ENCODE data around the gene MRPL40. TPM values are rescaled to one million over a fixed set of nuclear protein-coding genes. Genes with fewer than 3 reads are reported as not detected.
"Not testable (repeated sequence)": the region's sequence is repeated elsewhere in the genome, so short reads cannot be mapped to it uniquely, and the experiment has no call there.

The MRPL40 gene
- total RNA-seq, 1 donor from 2014 or later: 23.3 TPM

DNA sequence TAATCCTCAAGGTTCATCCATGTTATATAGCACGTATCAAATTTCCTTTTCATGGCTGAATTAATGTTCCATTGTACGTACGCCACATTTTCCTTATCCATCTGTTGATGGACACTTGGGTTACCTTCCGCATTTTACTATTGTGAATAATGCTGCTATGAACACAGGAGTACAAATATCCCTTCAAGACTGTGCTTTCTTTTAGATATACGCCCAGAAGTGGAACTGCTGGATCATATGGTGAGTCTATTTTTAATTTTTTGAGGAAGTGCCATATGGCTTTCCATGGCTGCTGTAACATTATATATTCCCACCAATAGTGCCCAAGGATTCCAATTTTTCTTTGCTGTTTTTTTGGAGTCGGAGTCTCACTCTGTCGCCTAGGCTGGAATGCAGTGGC lies 6.0 kb downstream of the MRPL40 start:
- H3K27ac ChIP-seq: no peak overlapping the region

DNA sequence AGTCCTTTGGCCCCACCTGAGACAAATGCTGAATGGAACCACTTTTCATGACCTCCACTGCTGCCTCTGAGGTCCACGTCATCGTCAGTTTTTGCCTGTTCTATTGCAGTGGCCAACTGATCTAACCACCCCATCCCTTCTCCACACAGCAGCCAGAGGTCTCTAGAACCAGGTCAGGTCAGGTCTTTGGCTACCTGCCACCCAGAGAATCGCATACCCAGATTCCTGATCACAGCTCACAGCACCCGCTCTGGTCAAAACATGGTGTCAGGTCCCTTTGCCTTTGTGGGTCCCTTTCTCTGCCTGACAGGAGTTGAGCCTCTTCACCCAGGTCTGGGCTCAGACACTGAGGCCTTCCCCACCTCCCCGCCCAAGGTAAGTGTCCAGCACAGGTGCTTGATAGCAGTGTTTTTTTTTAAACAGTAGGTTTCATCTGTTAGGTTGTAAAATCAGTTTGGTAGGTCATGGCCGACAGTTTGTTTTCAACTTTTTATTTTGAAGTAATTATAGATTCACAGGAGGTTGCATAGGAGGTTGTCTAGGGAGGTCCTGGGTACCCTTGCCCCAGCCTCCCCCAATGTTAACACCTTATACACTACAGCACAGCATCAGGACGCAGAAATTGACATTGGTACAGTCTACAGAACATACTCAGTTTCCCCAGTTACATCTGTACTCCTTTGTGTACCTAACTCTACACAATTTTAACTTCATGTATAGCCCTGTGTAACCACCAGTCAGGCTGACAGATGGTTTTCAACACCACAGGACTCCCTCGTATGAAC lies 8.3 kb downstream of the MRPL40 start:
- peaks cover 0 to 28% of the 10 kb centered on the region in 2 donors for H3K36me3 ChIP-seq

More for the DNA sequence above, 6.0 kb downstream of the MRPL40 start:
- Histone ChIP-seq H3K4me1 (peaks cover 2% of the 10 kb centered on the region), H3K9me3 (no peaks in the 10 kb centered on the region), H3K27me3 (no peaks in the 10 kb centered on the region), H3K36me3 (peaks cover 0 to 31% of the 10 kb centered on the region in 2 donors), H3K4me3 (no peak overlapping the region)
- DNase-seq (ENCODE audit: extremely low spot score in 2 of 2): no peak
- intact Hi-C loops (cut with DNase I): no loop called here
- TF ChIP-seq, protein P1, sequence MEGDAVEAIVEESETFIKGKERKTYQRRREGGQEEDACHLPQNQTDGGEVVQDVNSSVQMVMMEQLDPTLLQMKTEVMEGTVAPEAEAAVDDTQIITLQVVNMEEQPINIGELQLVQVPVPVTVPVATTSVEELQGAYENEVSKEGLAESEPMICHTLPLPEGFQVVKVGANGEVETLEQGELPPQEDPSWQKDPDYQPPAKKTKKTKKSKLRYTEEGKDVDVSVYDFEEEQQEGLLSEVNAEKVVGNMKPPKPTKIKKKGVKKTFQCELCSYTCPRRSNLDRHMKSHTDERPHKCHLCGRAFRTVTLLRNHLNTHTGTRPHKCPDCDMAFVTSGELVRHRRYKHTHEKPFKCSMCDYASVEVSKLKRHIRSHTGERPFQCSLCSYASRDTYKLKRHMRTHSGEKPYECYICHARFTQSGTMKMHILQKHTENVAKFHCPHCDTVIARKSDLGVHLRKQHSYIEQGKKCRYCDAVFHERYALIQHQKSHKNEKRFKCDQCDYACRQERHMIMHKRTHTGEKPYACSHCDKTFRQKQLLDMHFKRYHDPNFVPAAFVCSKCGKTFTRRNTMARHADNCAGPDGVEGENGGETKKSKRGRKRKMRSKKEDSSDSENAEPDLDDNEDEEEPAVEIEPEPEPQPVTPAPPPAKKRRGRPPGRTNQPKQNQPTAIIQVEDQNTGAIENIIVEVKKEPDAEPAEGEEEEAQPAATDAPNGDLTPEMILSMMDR (IDR thresholded peaks at IDR 0.05): no peak
- no peak for TF ChIP-seq POLR2AphosphoS5 (IDR thresholded peaks at IDR 0.05; ENCODE audit: insufficient read depth in 1 of 2, low read depth in 1 of 2)
- no peak for TF ChIP-seq POLR2A (IDR thresholded peaks at IDR 0.05)

GRCh38 chr22:19442166-19442565 lies 9.8 kb downstream of the MRPL40 start:
- Histone ChIP-seq H3K4me1 (peaks cover 17% of the 10 kb centered on the region), H3K9me3 (no peaks in the 10 kb centered on the region), H3K27me3 (no peaks in the 10 kb centered on the region), H3K27ac (no peak overlapping the region), H3K36me3 (peaks cover 0 to 16% of the 10 kb centered on the region in 2 donors), H3K4me3 (no peak overlapping the region)
- TF ChIP-seq POLR2A (IDR thresholded peaks at IDR 0.05): no peak
- TF ChIP-seq, protein P1 (IDR thresholded peaks at IDR 0.05): no peak
- no peak for TF ChIP-seq POLR2AphosphoS5 (IDR thresholded peaks at IDR 0.05; ENCODE audit: insufficient read depth in 1 of 2, low read depth in 1 of 2)
- no peak for DNase-seq (ENCODE audit: extremely low spot score in 2 of 2)
- intact Hi-C loops (cut with DNase I): no loop called here

More for the DNA sequence above, 8.3 kb downstream of the MRPL40 start:
- no peak for DNase-seq (ENCODE audit: extremely low spot score in 2 of 2)
- Histone ChIP-seq H3K4me1 (peaks cover 3% of the 10 kb centered on the region), H3K4me3 (no peak overlapping the region), H3K27ac (no peak overlapping the region), H3K27me3 (no peaks in the 10 kb centered on the region), H3K9me3 (no peaks in the 10 kb centered on the region)
- TF ChIP-seq POLR2AphosphoS5 (IDR thresholded peaks at IDR 0.05; ENCODE audit: insufficient read depth in 1 of 2, low read depth in 1 of 2) (no peak), POLR2A (IDR thresholded peaks at IDR 0.05) (no peak)
- TF ChIP-seq, protein P1 (IDR thresholded peaks at IDR 0.05): no peak
- intact Hi-C loops (cut with DNase I): no loop called here

- TF ChIP-seq POLR2A (IDR thresholded peaks at IDR 0.05): no peak
- TF ChIP-seq POLR2AphosphoS5 (IDR thresholded peaks at IDR 0.05; ENCODE audit: insufficient read depth in 1 of 2, low read depth in 1 of 2): no peak
- TF ChIP-seq, protein P1 (IDR thresholded peaks at IDR 0.05): no peak
- Histone ChIP-seq H3K4me3 (no peak overlapping the region), H3K27me3 (no peaks in the 10 kb centered on the region), H3K9me3 (no peaks in the 10 kb centered on the region), H3K27ac (no peak overlapping the region), H3K4me1 (peaks cover 25% of the 10 kb centered on the region), H3K36me3 (peaks cover 0 to 16% of the 10 kb centered on the region in 2 donors)
- DNase-seq (ENCODE audit: extremely low spot score in 2 of 2): no peak
- intact Hi-C loops (cut with DNase I): no loop called here
Observed at GRCh38 chr22:19443544-19444211, 11.3 kb downstream of the MRPL40 start.

- intact Hi-C loops (cut with DNase I); DNase-seq (ENCODE audit: extremely low spot score in 2 of 2); H3K27me3 ChIP-seq; H3K9me3 ChIP-seq; H3K27ac ChIP-seq; H3K4me3 ChIP-seq: not testable (repeated sequence)
- Histone ChIP-seq H3K4me1 (peaks cover 28% of the 10 kb centered on the region), H3K36me3 (peaks cover 0 to 17% of the 10 kb centered on the region in 2 donors)
Observed at GRCh38 chr22:19445279-19445982, 13.1 kb downstream of the MRPL40 start.

Data from vagina (tissue), 2 donors.